GM19023 (cell line): ENCODE data around the gene ARID5B.
A peak's percentile ranks its signal among the peaks of the same experiment; 100 is the strongest.

ENCODE experiments used
- ATAC-seq: cut with Tn5 transposase; IDR thresholded peaks from one replicate; pipeline ENCODE4 v1.9.1; 2021; ENCODE audit warnings: mild to moderate bottlenecking, moderate library complexity; ENCODE audit not compliant: unreplicated experiment

Gene ARID5B

DNA sequence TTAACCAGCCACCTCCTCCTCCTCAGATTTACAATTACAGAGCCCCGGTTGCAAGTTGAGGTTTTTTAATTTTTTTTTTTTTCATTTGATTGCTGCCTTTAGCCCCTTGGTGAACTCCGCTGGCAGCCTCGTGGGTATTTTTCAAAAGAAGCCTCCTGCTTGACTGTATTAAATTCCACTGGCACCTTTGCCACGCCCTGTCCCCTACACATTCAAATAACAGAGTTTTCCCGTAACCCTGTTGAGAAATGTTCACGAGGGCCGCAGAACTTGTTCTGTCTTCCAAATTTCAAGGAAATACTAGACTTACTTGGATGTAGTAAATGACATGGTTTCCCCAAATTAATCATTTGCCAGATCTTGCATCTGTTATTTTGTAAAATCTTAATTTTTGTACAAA is 167.0 kb downstream of the ARID5B start:
- ATAC-seq: no peak

DNA sequence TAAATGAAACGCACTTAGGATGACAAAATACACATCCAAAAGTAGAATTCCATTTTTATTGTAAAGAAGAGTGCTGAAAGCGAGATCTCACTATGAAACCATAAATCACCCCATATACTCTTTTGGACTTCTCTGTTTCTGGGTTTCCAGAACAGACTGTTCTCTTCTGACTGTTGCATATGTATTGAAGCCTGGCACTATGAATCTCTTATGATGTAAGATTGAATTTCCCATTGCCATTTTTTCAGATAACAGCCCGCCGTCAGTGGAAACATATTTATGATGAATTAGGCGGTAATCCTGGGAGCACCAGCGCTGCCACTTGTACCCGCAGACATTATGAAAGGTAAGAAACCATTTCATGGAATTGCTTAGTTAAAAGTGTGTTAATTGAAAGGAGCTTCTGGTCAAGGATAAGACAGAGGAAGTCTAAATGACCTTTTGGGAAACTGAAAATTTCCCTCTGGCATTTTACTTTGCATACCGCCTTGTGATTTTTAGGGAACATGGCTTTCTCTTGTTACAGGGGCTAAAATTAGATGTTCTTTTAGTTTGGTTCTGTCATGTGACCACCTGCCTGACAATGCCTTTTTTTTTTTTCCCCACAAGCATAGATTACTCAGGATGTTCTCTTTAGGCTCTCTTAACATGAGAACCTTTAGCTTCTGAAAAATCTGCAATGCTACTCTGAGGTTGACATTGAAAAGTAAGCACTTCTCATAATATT is 168.1 kb downstream of the ARID5B start:
- no peak for ATAC-seq

DNA sequence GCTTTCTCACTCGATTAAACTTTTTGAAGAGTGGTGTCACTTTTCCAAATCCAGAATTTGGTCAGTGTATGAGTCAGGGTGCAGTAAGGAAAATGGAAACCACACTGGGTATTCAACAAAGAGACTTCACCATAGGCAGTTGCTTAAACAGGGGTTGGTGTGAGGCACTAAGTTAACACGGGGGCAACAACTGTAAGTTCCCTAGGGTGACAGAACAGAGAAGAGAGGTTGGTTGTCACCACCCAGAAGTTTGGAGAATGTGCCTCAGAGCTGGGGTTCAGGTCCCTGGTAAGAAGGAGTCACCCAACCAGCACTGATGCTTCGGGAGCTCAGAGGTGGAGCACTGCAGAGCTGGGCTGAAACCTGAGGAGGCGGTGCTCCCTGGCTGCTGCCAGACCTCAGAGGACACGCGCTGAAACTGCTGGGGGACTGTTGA is 170.4 kb downstream of the ARID5B start:
- no peak for ATAC-seq

DNA sequence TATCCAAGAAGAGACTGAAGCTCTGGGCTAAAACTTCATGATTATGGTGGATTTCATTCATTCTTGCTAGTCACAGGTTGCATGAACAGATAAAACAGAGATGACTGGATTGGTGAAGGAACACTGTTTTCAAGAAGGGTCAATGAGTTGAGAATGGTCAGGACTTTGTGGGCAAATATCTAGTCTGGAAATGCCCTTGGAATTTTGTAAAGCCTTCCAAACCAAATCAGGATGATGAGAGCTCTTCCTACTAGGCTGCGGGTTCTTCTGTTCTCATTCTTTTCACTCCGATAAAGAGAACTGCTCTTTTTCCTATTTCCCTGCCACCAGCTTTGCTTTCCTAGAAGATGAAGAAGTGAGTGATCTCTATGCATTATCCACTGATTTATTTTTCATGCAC is 171.4 kb downstream of the ARID5B start:
- no peak for ATAC-seq

DNA sequence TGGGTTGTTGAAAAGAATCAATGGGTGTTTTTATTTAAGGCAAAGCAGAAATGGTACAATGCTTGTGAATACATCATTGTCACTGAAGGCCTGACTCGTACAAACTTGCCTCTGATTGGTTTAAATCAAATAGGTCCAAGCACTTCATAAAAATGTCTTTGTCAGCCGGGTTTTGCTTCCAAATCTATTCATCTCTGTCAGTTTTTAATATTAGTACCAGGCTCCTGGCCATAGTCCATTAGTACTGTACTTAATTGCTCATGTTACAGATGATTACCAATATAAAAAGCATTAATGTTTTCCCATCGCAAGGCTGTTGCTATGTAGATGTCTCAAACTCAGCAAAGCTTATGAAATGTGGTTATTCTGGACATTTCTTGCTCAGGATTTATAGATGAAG is 171.9 kb downstream of the ARID5B start:
- no peak for ATAC-seq

DNA sequence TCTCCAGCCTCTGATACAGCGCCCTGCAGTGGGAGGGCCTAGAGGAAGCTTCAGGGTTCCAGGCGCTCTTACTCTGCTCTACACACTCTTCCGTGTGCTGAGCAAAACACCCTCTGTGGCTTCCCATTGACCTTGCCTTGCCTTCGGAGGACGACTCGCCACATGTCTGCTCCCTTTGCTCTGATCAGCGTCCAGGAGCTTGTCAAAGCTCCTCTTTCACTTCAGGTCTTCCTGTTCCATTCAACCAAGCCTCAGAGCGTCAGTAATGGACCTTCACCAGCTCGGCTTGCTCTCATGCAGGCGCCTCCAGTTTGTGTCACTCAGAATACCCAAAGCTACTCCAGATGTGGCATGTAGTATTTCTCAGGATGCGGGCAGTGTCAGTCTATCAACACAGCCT is 173.9 kb downstream of the ARID5B start:
- no peak for ATAC-seq

DNA sequence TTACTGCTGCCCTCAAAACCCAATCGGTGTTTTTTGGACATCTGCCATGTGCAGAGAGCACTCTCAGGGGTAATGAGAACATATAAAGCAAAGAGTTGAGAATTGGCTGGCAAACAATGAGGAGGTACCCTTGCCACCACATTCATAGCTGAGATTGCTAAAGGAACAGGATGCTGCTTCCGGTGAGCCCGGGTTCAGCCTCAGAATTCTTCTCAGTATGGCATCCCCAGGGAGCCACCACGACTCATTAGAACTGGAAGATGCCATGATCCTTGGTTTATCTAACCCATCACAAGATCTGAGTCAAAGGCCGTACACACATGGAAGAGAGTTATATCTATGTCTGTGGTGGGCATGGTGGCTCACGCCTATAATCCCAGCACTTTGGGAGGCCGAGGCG is 174.4 kb downstream of the ARID5B start:
- ATAC-seq: no peak

DNA sequence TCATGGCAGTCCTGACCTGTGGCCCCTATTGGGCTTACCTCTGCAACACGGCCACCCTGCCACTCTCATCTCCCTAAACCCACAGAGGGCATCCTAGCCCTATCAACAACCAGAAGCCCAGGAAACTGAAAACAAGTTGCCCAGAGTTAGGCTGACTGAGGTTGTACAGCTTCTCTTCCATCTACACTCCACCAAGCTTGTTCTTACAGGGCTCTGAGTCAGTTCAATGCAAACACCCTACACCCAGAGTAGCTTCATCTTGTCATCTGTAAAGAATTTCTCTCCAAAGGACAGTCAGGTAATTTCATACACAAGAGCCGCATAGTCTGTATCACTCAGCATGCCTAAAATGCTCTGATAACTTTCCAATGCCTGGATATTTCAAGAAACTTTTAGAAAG is 175.4 kb downstream of the ARID5B start:
- no peak for ATAC-seq

DNA sequence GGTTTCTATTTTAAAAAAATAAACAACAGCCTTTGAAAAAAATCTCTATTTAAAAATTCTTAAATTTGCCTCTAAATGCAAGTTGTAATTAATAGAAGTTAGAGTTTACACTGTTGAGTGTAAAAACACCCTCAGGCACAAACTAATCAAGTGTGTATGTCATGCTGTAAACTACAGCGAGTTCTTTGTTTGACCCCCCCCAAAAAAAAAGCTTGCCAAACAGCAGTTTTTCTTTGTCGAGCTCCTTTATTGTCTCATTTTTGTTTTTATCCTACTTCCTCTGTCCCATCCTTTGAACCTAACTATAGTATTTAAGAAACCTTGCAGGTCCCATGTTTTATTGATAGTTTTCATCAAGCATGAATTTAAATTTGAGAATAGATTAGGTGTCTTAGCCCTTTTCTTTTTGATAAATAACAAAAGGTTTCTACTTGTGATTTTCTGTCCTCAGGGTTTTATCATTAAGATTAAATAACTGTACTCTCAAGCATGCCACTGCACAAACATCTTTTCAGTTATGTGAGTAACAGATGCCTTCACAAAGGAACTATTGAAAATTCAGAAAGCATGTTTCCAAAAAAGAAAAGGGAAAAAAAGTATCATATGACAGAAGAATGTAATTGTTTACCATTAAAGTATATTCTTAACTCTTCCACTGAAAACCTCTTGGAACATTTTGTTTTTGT is 176.0 kb downstream of the ARID5B start:
- no peak for ATAC-seq

DNA sequence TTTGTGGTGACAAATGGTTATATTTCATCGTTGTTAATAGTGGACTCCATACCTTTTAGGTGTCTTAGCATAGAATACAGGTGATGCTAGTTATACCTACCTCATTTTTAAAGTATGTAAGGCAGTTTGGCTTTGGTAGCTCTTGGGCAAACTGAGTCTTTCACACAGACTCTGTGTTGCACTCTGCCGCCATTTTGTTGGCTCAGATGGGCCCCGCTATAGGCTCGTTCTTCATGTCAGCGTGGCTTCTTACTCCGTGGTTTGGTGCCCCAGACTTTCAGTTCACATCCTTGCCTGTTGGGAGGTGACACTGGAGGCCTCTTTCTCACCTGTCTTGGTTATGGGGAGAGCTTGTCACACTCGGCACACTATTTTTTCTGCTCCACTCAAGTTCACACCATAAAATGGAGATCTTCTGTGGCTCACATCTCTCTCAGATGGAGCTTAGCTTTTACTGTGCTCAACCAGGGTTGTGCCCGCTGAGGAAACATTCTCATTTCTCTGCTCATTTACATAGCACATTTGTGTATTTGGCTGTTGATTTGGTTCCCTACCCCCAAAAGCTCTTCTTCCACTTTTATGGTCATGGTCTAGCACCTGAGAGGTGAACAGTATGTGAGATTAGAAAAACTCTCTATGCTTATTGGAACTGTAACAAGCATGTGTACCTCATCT is 178.5 kb downstream of the ARID5B start:
- ATAC-seq: peak; percentile 68

DNA sequence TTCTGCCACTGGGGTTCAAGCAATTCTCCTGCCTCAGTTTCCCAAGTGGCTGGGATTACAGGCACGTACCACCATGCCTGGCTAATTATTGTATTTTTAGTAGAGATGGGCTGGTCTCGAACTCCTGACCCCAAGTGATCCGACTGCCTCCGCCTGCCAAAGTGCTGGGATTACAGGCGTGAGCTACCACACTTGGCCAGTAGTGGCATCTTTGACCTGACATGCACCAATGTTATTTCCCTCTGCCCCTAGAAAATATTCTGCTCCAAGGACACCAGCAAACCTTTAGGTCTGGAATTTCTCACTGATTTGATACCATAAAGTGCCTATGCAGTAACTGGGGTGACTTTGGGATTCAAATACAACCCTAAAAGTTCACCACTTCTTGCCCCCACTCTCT is 179.4 kb downstream of the ARID5B start:
- no peak for ATAC-seq

DNA sequence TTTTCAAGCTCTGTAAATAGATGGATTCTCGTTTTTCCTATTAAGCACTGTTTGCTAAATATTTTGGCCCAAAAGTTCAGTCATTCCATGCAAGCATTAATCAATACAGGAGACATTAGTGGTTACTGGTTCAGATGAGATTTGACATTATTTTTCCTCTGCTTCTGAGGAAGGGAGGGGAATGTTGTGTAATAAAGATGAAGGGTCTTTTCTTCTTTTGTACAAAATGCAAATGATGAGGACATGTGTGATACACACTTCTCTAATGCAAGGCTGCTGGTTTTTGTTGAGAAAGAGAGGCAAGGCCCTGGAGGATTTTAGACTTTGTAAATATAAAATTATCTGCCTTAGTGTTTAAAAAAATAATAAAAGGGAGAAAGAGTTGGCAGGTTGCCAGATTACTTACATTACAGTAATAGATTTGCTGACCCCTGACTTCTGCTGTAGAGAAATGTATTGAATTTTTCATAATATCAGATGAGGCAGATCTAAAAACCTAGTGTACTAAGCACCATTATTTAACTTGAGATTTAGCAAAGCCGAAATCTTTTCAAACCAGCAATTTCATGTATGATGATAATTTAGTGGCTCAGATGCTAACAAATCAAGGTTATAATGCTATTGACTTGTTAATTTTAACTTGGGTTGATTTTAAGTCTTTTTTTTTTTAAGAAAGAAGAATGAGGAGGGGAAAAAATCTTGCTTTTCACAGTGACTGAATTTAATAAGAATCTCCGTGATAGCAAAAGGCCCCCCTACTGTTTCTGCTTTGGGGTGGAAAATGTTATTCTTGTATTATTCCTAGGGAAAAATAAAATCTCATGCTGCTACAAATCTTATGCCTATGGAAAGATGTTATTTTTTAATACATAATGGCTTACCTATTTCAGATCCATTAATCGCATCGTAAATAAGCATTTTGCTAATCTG is 180.1 kb downstream of the ARID5B start:
- ATAC-seq: no peak

DNA sequence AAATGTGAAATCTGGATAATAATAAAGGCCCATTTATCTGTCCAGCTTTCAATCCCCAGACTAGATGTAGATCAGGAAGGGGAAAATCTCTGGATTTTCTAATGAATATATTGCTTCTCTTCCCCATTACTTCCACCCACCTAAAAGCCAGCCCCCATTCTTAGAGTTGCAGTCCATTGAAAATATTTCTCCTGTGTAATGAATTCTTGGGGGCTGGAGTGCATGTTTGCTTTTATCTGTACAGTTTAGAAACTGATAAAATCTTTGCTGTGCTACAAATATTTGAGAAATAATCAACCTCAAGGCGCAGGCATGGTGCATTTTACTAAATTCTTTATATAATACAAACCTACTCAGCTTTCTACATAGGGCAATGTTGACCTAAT is 180.8 kb downstream of the ARID5B start:
- ATAC-seq: no peak

DNA sequence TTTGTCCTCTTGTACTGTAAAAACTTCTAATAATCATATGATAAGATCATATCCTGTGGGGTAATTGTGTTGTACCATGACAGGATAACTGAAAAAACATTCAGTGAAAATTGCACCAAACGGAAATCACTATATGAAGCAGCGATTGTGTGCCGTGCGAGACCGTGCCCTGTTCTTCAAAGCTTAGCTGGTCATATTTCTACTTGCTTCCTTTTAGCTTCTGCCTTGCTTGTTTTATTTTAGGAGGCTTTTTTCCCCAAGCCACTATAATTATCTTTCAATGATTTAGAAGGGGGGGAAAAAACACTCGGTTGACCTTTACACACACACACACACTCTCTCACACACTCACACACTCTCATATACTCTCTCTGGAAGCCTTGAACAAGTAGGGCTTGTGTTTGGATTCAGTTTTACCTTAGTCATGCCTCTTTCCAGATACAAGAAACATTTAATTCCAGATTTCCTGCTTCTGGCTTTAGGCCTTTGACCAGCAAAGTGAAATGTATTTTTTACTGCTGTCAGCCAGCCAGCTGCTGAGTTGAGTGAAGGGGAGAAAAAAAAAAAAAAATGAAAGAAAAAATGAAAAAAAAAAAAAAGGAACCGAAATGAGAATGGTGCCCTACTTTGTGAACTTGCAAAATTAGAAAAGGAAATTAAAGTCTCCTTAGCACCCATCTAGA is 181.4 kb downstream of the ARID5B start:
- ATAC-seq: peak; percentile 39

DNA sequence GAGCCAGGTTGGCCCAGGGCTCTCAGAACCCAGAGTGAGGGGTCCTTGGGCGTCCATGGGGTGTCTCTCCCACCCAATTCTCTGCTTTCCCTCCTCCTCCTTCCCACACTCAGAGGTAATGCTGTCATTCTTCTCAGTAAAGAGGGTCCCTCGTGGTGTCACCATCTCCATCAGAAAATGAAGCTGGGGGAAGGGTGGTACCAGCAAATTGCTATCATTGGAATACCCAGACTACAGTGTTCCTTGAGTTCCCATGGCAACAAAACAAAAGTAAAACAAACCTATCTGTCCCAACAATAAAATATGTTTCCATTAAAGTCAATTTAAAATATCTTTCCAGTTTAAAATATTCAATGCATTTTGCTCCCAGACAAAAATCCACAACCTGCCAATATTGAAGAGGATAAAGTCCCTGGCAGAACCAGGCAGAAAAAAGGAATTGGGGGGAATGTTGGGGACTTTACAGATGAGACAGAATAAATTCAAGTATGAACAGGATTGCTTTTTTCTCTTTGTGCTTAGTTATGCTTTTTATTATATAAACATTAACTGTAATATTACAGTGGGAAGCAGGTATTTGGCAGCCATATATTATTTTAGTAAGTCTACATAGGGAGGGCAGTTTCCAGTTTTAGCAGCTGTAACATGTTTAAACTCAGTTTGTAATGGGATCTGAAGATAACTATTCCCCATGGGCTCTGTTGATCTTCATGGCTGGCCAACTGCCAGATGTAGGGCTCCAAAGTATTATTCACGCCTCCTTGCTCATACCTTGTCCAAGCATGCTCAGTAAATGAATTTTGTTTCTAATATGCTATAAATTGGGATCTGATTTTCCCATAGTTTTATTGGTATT is 182.1 kb downstream of the ARID5B start:
- ATAC-seq: no peak

DNA sequence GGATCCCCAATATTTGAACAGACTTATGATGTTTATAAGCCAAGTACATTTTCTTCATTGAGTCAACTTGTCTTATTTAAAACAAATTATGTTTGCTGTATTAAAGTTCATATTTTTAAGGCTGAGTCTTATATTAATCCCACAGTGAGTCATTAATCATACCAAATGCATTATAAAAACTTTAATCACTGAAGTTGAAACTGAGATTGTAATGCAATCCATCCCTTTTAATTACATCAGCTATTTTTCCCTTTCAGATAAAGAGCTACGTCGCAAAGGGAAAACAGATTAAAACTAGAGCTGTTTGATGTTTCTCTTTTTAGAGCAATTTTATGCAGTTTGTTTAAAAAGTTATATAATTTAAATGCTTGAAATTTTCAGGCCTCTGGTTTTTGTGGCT is 183.0 kb downstream of the ARID5B start:
- no peak for ATAC-seq

DNA sequence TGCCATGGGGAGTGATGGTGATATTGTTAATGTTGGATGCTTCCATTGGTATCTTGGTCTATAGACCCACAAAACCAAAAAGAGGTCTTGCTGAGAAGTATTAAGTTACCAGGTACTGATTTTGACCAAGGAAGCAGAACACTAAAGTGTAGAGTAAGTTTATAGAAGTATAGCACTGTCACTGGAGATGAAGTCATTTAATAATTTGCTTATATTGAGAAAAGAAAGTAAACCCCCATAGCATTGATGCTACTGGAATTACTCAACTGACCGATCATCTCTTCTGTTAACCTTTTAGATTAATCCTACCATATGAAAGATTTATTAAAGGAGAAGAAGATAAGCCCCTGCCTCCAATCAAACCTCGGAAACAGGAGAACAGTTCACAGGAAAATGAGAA is 183.9 kb downstream of the ARID5B start:
- ATAC-seq: no peak

DNA sequence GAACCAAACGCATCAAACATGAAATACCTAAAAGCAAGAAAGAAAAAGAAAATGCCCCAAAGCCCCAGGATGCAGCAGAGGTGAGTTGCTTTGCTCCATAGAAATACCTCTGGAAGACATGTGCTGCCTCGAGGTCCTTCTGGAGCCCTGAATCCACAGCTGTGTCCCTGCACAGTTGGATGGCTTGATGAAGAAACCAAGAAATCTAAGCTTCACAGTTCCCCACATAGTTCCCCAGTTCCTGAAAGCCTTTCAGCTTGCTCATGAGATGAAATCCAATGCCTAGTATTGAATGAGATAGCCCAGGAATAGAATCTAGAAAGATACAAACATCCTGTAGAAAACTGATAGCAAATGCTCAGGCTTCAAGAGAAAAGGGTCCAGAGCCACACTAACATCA is 184.3 kb downstream of the ARID5B start:
- ATAC-seq: no peak

DNA sequence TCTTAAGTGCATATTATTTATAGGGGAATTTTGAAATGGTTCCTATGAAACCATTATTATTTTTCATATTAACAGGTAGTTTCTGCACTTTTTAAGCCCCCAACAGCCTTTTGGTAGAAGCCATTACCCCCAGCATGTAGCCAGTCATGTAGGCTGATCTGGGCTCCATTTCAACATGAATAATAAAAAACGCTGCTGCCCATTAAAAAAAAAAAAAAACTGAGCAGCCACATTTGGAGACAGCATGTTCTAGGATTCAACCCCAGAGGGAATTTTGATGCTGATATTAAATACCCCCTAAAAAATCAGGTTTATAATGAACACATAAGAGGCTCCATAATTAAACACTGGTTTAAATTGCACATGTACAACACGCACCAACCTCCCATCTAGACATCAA is 185.8 kb downstream of the ARID5B start:
- ATAC-seq: no peak

DNA sequence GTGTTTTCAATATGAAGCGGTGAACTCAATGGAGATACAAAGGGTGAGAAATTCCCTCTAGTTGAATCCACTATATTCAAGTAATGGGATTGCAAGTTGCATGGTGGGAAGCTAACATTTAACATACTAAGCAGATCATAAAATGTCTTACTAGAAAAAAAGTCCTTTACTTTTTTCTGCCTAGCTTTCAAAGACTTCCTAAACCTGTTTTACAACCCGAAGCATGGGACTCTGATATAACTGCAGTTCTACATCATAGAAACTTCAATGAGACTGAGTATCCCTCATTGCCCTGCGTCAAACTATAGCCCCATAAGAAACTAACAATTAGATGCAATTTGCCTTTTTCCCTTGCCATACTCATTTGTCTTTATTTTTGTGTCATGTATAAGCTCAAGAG is 187.3 kb downstream of the ARID5B start:
- ATAC-seq: no peak
